K562 (cell line): ENCODE results near the gene WASHC3. TPM values are rescaled to one million over a fixed set of nuclear protein-coding genes. Genes with fewer than 3 reads are reported as not detected.

Source experiments
- HMGN3 ChIP-seq: IDR thresholded peaks from 2 replicates; pipeline ENCODE4 v1.6.1; 2011; ENCODE audit warnings: borderline replicate concordance, low read depth, mild to moderate bottlenecking, mixed read lengths, low read length; ENCODE audit not compliant: insufficient read length; ENCODE audit errors: extremely low read depth
- KLF16 ChIP-seq: IDR thresholded peaks from 2 replicates; pipeline ENCODE4 v1.6.1; 2016; ENCODE audit warnings: antibody characterized with exemption
- MAZ ChIP-seq, 2 experiments: fragments of 450-650 bp in 1 of 2; sonication (generic) in 1 of 2; formaldehyde crosslinking; IDR thresholded peaks in 1 of 2; conservative IDR thresholded peaks in 1 of 2; 2 replicates each; pipeline versions ENCODE4 v1.4.0 to v1.5.0; 2020; ENCODE audit warnings: mild to moderate bottlenecking in 1 of 2, missing genetic modification reagents in 1 of 2
- TAF1 ChIP-seq: IDR thresholded peaks from 2 replicates; pipeline ENCODE4 v1.6.1; 2011; ENCODE audit warnings: mild to moderate bottlenecking, low read length, moderate library complexity; ENCODE audit not compliant: insufficient read depth, control insufficient read depth, severe bottlenecking; ENCODE audit errors: extremely low read depth
- TAF9B ChIP-seq: fragments of 450-650 bp; IDR thresholded peaks from 2 replicates; pipeline ENCODE4 v1.6.1; 2018; ENCODE audit warnings: mild to moderate bottlenecking; ENCODE audit not compliant: partially characterized antibody
- polyA plus RNA-seq, 8 experiments: library from polyadenylated mRNA; depleted of rRNA in 4 of 8; stranded (reverse) in 5 of 8; unstranded in 3 of 8; fragments of >200 nt; fragmentation: Nextera tagmentation in 2 of 8; fragmentation: Illumina TruSeq in 1 of 8; extraction: Ambion mirVana in 2 of 8; extraction: Trizol in 1 of 8; gene quantifications; 2 replicates each; pipeline versions ENCODE4 v1.2.1 to v1.2.3, GENCODE V29; 2011 to 2014; ENCODE audit warnings: inconsistent platforms in 1 of 8, missing spikeins in 1 of 8
- total RNA-seq, 7 experiments: library from RNA; depleted of rRNA in 6 of 7; stranded (reverse); fragments of >200 nt in 6 of 7; fragmentation: Illumina TruSeq in 2 of 7; extraction: Trizol in 2 of 7; gene quantifications; 2 replicates each; pipeline versions ENCODE4 v1.2.1 to v1.2.3, GENCODE V29; 2011 to 2021; ENCODE audit warnings: low replicate concordance in 1 of 7
- TF ChIP-seq, protein P1 (sequence below), 2 experiments: fragments of 450-650 bp; IDR thresholded peaks; 2 replicates each; pipeline ENCODE4 v1.6.1; 2018; ENCODE audit warnings: mild to moderate bottlenecking in 2 of 2, low read depth in 1 of 2; ENCODE audit not compliant: partially characterized antibody in 2 of 2
- TF ChIP-seq, protein P2 (sequence below): fragments of 450-650 bp; IDR thresholded peaks from 2 replicates; pipeline ENCODE4 v1.6.1; 2016; ENCODE audit warnings: mild to moderate bottlenecking, moderate library complexity
- TF ChIP-seq, protein P3 (sequence below): fragments of 250-450 bp; sonication (Bioruptor Pico); IDR thresholded peaks from 2 replicates; pipeline ENCODE4 v1.8.0; 2021; ENCODE audit warnings: moderate library complexity, mild to moderate bottlenecking, inconsistent platforms

WASHC3 gene
- total and polyA plus RNA-seq, 9 of the 15 experiments (the other 6 are each of a cell fraction or from before 2014, with no cell fraction given) = 14.3 to 74.9 (median 35.1) TPM

DNA sequence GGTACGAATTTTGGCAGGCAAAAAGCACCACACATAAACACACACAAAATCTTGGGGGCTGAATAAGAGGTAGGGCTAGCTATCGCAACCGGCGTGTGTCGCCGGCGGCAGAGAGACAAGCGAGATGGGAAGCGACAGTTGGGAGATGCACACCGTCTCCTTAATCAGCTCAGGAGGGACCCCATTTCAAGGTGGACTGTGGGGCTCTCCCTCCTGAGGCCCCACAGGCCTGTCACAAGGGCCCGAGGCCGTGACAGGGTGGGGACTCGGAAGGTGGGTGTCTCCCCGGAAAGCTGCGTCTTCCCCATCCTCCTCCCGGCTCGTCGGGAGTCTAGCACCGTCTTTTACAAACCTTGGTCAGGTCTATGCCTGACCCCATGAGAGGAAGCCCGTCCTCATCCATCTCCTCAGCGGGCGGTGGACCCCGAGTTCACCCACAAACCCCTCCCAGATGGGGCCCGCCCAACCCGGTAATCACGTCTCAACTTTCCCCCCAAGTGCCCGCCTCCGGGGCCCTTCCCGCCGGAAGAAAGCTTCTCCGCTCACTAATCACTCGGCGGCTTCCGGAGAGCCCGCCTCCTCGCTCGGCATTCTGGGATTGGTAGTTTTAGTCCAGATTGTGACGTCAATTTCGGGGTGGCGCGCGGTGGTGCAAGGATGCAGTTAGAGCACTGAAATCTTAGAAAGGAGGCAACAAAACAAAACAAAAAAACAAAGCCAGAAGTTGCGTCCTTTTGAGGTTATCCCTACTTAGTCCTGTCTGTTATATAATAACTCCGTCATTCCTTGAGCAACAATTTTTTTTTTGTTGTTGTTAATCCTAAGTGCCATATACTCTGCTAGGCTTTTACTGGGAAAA, at the start of gene WASHC3 (continued):
- TF ChIP-seq, protein P1, sequence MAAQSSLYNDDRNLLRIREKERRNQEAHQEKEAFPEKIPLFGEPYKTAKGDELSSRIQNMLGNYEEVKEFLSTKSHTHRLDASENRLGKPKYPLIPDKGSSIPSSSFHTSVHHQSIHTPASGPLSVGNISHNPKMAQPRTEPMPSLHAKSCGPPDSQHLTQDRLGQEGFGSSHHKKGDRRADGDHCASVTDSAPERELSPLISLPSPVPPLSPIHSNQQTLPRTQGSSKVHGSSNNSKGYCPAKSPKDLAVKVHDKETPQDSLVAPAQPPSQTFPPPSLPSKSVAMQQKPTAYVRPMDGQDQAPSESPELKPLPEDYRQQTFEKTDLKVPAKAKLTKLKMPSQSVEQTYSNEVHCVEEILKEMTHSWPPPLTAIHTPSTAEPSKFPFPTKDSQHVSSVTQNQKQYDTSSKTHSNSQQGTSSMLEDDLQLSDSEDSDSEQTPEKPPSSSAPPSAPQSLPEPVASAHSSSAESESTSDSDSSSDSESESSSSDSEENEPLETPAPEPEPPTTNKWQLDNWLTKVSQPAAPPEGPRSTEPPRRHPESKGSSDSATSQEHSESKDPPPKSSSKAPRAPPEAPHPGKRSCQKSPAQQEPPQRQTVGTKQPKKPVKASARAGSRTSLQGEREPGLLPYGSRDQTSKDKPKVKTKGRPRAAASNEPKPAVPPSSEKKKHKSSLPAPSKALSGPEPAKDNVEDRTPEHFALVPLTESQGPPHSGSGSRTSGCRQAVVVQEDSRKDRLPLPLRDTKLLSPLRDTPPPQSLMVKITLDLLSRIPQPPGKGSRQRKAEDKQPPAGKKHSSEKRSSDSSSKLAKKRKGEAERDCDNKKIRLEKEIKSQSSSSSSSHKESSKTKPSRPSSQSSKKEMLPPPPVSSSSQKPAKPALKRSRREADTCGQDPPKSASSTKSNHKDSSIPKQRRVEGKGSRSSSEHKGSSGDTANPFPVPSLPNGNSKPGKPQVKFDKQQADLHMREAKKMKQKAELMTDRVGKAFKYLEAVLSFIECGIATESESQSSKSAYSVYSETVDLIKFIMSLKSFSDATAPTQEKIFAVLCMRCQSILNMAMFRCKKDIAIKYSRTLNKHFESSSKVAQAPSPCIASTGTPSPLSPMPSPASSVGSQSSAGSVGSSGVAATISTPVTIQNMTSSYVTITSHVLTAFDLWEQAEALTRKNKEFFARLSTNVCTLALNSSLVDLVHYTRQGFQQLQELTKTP (IDR thresholded peaks at IDR 0.05; ENCODE audit: low read depth in 1 of 2, partially characterized antibody in 2 of 2) = peak; percentile 31 to 79
- TF ChIP-seq, protein P2, sequence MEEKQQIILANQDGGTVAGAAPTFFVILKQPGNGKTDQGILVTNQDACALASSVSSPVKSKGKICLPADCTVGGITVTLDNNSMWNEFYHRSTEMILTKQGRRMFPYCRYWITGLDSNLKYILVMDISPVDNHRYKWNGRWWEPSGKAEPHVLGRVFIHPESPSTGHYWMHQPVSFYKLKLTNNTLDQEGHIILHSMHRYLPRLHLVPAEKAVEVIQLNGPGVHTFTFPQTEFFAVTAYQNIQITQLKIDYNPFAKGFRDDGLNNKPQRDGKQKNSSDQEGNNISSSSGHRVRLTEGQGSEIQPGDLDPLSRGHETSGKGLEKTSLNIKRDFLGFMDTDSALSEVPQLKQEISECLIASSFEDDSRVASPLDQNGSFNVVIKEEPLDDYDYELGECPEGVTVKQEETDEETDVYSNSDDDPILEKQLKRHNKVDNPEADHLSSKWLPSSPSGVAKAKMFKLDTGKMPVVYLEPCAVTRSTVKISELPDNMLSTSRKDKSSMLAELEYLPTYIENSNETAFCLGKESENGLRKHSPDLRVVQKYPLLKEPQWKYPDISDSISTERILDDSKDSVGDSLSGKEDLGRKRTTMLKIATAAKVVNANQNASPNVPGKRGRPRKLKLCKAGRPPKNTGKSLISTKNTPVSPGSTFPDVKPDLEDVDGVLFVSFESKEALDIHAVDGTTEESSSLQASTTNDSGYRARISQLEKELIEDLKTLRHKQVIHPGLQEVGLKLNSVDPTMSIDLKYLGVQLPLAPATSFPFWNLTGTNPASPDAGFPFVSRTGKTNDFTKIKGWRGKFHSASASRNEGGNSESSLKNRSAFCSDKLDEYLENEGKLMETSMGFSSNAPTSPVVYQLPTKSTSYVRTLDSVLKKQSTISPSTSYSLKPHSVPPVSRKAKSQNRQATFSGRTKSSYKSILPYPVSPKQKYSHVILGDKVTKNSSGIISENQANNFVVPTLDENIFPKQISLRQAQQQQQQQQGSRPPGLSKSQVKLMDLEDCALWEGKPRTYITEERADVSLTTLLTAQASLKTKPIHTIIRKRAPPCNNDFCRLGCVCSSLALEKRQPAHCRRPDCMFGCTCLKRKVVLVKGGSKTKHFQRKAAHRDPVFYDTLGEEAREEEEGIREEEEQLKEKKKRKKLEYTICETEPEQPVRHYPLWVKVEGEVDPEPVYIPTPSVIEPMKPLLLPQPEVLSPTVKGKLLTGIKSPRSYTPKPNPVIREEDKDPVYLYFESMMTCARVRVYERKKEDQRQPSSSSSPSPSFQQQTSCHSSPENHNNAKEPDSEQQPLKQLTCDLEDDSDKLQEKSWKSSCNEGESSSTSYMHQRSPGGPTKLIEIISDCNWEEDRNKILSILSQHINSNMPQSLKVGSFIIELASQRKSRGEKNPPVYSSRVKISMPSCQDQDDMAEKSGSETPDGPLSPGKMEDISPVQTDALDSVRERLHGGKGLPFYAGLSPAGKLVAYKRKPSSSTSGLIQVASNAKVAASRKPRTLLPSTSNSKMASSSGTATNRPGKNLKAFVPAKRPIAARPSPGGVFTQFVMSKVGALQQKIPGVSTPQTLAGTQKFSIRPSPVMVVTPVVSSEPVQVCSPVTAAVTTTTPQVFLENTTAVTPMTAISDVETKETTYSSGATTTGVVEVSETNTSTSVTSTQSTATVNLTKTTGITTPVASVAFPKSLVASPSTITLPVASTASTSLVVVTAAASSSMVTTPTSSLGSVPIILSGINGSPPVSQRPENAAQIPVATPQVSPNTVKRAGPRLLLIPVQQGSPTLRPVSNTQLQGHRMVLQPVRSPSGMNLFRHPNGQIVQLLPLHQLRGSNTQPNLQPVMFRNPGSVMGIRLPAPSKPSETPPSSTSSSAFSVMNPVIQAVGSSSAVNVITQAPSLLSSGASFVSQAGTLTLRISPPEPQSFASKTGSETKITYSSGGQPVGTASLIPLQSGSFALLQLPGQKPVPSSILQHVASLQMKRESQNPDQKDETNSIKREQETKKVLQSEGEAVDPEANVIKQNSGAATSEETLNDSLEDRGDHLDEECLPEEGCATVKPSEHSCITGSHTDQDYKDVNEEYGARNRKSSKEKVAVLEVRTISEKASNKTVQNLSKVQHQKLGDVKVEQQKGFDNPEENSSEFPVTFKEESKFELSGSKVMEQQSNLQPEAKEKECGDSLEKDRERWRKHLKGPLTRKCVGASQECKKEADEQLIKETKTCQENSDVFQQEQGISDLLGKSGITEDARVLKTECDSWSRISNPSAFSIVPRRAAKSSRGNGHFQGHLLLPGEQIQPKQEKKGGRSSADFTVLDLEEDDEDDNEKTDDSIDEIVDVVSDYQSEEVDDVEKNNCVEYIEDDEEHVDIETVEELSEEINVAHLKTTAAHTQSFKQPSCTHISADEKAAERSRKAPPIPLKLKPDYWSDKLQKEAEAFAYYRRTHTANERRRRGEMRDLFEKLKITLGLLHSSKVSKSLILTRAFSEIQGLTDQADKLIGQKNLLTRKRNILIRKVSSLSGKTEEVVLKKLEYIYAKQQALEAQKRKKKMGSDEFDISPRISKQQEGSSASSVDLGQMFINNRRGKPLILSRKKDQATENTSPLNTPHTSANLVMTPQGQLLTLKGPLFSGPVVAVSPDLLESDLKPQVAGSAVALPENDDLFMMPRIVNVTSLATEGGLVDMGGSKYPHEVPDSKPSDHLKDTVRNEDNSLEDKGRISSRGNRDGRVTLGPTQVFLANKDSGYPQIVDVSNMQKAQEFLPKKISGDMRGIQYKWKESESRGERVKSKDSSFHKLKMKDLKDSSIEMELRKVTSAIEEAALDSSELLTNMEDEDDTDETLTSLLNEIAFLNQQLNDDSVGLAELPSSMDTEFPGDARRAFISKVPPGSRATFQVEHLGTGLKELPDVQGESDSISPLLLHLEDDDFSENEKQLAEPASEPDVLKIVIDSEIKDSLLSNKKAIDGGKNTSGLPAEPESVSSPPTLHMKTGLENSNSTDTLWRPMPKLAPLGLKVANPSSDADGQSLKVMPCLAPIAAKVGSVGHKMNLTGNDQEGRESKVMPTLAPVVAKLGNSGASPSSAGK = no peak
- TF ChIP-seq MAZ (CRISPR knock-in tag; conservative IDR thresholded peaks at IDR 0.05 in 1 of 2, IDR thresholded peaks at IDR 0.05 in 1 of 2) = peak; percentile 41 to 66
- TF ChIP-seq TAF9B = no peak
- TF ChIP-seq HMGN3 = no peak
- TF ChIP-seq, protein P3, sequence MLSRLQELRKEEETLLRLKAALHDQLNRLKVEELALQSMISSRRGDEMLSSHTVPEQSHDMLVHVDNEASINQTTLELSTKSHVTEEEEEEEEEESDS (CRISPR knock-in tag) = no peak
- TF ChIP-seq KLF16 = no peak
- peak; percentile 22 for TF ChIP-seq TAF1
